ENCODE results near the gene MAPKAP1.
"Not testable (repeated sequence)": the region's sequence is repeated elsewhere in the genome, so short reads cannot be mapped to it uniquely, and the experiment has no call there.

MAPKAP1 gene

GRCh38 chr9:125407432-125407973 lies 299.5 kb downstream of the MAPKAP1 start:
- no peak for DNase-seq

GRCh38 chr9:125406810-125407087 lies 300.3 kb downstream of the MAPKAP1 start:
- no peak for DNase-seq

GRCh38 chr9:125405938-125406809 lies 300.8 kb downstream of the MAPKAP1 start:
- DNase-seq: no peak

GRCh38 chr9:125404733-125405132 lies 302.3 kb downstream of the MAPKAP1 start:
- no peak for DNase-seq

- no peak for DNase-seq
Observed at GRCh38 chr9:125400725-125401716, 306.0 kb downstream of the MAPKAP1 start.

GRCh38 chr9:125400232-125400631 lies 306.8 kb downstream of the MAPKAP1 start:
- not testable (repeated sequence) for DNase-seq

- no peak for DNase-seq
Observed at GRCh38 chr9:125399666-125400065, 307.3 kb downstream of the MAPKAP1 start.

- no peak for DNase-seq
Observed at GRCh38 chr9:125399165-125399564, 307.8 kb downstream of the MAPKAP1 start.

GRCh38 chr9:125398243-125398642 lies 308.8 kb downstream of the MAPKAP1 start:
- no peak for DNase-seq

GRCh38 chr9:125397736-125398135 lies 309.3 kb downstream of the MAPKAP1 start:
- DNase-seq: no peak

- DNase-seq: no peak
Observed at GRCh38 chr9:125396799-125397198, 310.2 kb downstream of the MAPKAP1 start.

- no peak for DNase-seq
Observed at GRCh38 chr9:125393426-125393825, 313.6 kb downstream of the MAPKAP1 start.

- DNase-seq: no peak
Observed at GRCh38 chr9:125391704-125392103, 315.3 kb downstream of the MAPKAP1 start.

GRCh38 chr9:125388978-125389377 lies 318.0 kb downstream of the MAPKAP1 start:
- no peak for DNase-seq

GRCh38 chr9:125387861-125388524 lies 319.0 kb downstream of the MAPKAP1 start:
- DNase-seq: no peak
